Astrocyte (in vitro differentiated cells and primary cell): ENCODE results near the gene MYO5A. TPM values are rescaled to one million over a fixed set of nuclear protein-coding genes. Genes with fewer than 3 reads are reported as not detected.

Experiments
- DNase-seq: peaks from one replicate; pipeline ENCODE4 v3.0.0-alpha.2; 2010; ENCODE audit warnings: low read depth
- FAIRE-seq: peaks from 2 replicates; lab custom pipeline; 2011; peaks lifted over from hg19 to GRCh38; lab: Jason Lieb, UNC
- H2AFZ ChIP-seq: 2 replicates; pipeline ENCODE4 v1.6.0; 2012; ENCODE audit warnings: low read depth, low read length, inconsistent platforms
- H3K27ac ChIP-seq: 2 replicates; pipeline ENCODE4 v1.5.1; 2011; ENCODE audit warnings: low read depth, low read length, inconsistent platforms
- H3K27me3 ChIP-seq: 2 replicates; pipeline ENCODE4 v1.6.0; 2011; ENCODE audit warnings: low read length, inconsistent platforms; ENCODE audit not compliant: insufficient read depth
- H3K36me3 ChIP-seq: 2 replicates; pipeline ENCODE4 v1.5.1; 2011; ENCODE audit warnings: low read length, inconsistent platforms; ENCODE audit not compliant: insufficient read depth
- H3K4me1 ChIP-seq: 2 replicates; pipeline ENCODE4 v1.5.1; 2011; ENCODE audit warnings: low read length, inconsistent platforms; ENCODE audit not compliant: insufficient read depth
- H3K4me2 ChIP-seq: 2 replicates; pipeline ENCODE4 v1.6.0; 2012; ENCODE audit warnings: low read length, inconsistent platforms
- H3K4me3 ChIP-seq: 2 replicates; pipeline ENCODE4 v1.5.1; 2011; ENCODE audit warnings: low read depth, mild to moderate bottlenecking, low read length, inconsistent platforms; ENCODE audit not compliant: insufficient read depth
- H3K79me2 ChIP-seq: 2 replicates; pipeline ENCODE4 v1.6.0; 2012; ENCODE audit warnings: mild to moderate bottlenecking, low read length, inconsistent platforms; ENCODE audit not compliant: insufficient read depth
- H3K9ac ChIP-seq: 2 replicates; pipeline ENCODE4 v1.6.0; 2012; ENCODE audit warnings: mild to moderate bottlenecking, low read length, inconsistent platforms
- H3K9me3 ChIP-seq: 2 replicates; pipeline ENCODE4 v1.5.1; 2012; ENCODE audit warnings: low read depth, mild to moderate bottlenecking, low read length, inconsistent platforms; ENCODE audit not compliant: insufficient read depth
- H4K20me1 ChIP-seq: 2 replicates; pipeline ENCODE4 v1.6.0; 2012; ENCODE audit warnings: low read length, inconsistent platforms; ENCODE audit not compliant: insufficient read depth
- H3K27ac Mint-ChIP-seq: one replicate; pipeline ENCODE4 v1.8.0; 2021; ENCODE audit warnings: mild to moderate bottlenecking, mixed read lengths; ENCODE audit not compliant: unreplicated experiment
- H3K27me3 Mint-ChIP-seq: one replicate; pipeline ENCODE4 v1.8.0; 2021; ENCODE audit warnings: low read depth, mixed read lengths; ENCODE audit not compliant: unreplicated experiment
- H3K36me3 Mint-ChIP-seq: one replicate; pipeline ENCODE4 v1.8.0; 2021; ENCODE audit warnings: low read depth, mixed read lengths; ENCODE audit not compliant: unreplicated experiment
- H3K4me1 Mint-ChIP-seq: one replicate; pipeline ENCODE4 v1.8.0; 2021; ENCODE audit warnings: low read depth, mixed read lengths; ENCODE audit not compliant: unreplicated experiment
- H3K4me3 Mint-ChIP-seq: one replicate; pipeline ENCODE4 v1.8.0; 2021; ENCODE audit warnings: mild to moderate bottlenecking, moderate library complexity, mixed read lengths; ENCODE audit not compliant: unreplicated experiment
- H3K9me3 Mint-ChIP-seq: one replicate; pipeline ENCODE4 v1.8.0; 2021; ENCODE audit warnings: mild to moderate bottlenecking, mixed read lengths; ENCODE audit not compliant: unreplicated experiment
- CTCF ChIP-seq: IDR thresholded peaks from 2 replicates; pipeline ENCODE4 v1.5.1; 2011; ENCODE audit warnings: low read depth, mild to moderate bottlenecking, inconsistent platforms, low read length, moderate library complexity; ENCODE audit not compliant: insufficient read depth
- EZH2 ChIP-seq: IDR thresholded peaks from 2 replicates; pipeline ENCODE4 v1.6.1; 2012; ENCODE audit warnings: mild to moderate bottlenecking, low read length, inconsistent platforms; ENCODE audit not compliant: insufficient read depth
- total RNA-seq: library from RNA; stranded (reverse); gene quantifications from 2 replicates; pipeline ENCODE4 v1.2.1, GENCODE V29; 2021

Gene MYO5A
- total RNA-seq, 1 donor from 2014 or later, result 47.6 TPM

- H3K27me3 Mint-ChIP-seq, result peaks cover 8% of the 10 kb centered on the region
- no peaks in the 10 kb centered on the region for H3K79me2 ChIP-seq
- no peak overlapping the region for H3K9ac ChIP-seq
- no peak for TF ChIP-seq CTCF
- TF ChIP-seq EZH2, result no peak
- no peaks in the 10 kb centered on the region for H3K4me1 ChIP-seq
- H3K9me3 Mint-ChIP-seq, result no peaks in the 10 kb centered on the region
- H3K9me3 ChIP-seq, result no peaks in the 10 kb centered on the region
- H3K36me3 Mint-ChIP-seq, result no peaks in the 10 kb centered on the region
- H3K27me3 ChIP-seq, result peaks cover 14% of the 10 kb centered on the region
- H3K27ac ChIP-seq, result no peak overlapping the region
- H3K4me3 Mint-ChIP-seq, result peak overlapping the region; percentile 45
- H4K20me1 ChIP-seq, result no peaks in the 10 kb centered on the region
- peaks cover 18% of the 10 kb centered on the region for H3K4me1 Mint-ChIP-seq
- H3K36me3 ChIP-seq, result no peaks in the 10 kb centered on the region
- DNase-seq, result no peak
- H2AFZ ChIP-seq, result no peak overlapping the region
- no peak overlapping the region for H3K4me3 ChIP-seq
- H3K27ac Mint-ChIP-seq, result no peak overlapping the region
- H3K4me2 ChIP-seq, result no peak overlapping the region
- no peak for FAIRE-seq
These were observed 239.0 kb downstream of the MYO5A start for GRCh38 chr15:52289629-52290081.

- Mint-ChIP-seq H3K4me1 (peaks cover 19% of the 10 kb centered on the region), H3K27ac (no peak overlapping the region), H3K4me3 (peak overlapping the region; percentile 45), H3K9me3 (no peaks in the 10 kb centered on the region), H3K27me3 (peaks cover 6% of the 10 kb centered on the region), H3K36me3 (no peaks in the 10 kb centered on the region)
- no peak overlapping the region for H3K27ac ChIP-seq
- H3K27me3 ChIP-seq, result peaks cover 8% of the 10 kb centered on the region
- H2AFZ ChIP-seq, result peak overlapping the region; percentile 31
- DNase-seq, result no peak
- FAIRE-seq, result no peak
- H3K4me3 ChIP-seq, result no peak overlapping the region
- H4K20me1 ChIP-seq, result no peaks in the 10 kb centered on the region
- H3K36me3 ChIP-seq, result no peaks in the 10 kb centered on the region
- H3K4me2 ChIP-seq, result no peak overlapping the region
- H3K79me2 ChIP-seq, result no peaks in the 10 kb centered on the region
- TF ChIP-seq EZH2 (no peak), CTCF (no peak)
- H3K4me1 ChIP-seq, result no peaks in the 10 kb centered on the region
- H3K9ac ChIP-seq, result no peak overlapping the region
- no peaks in the 10 kb centered on the region for H3K9me3 ChIP-seq
These were observed 239.7 kb downstream of the MYO5A start for GRCh38 chr15:52288986-52289385.

GRCh38 chr15:52288051-52288942, 240.4 kb downstream of the MYO5A start:
- Histone ChIP-seq H3K36me3 (no peaks in the 10 kb centered on the region), H3K27ac (no peak overlapping the region), H3K27me3 (peaks cover 2% of the 10 kb centered on the region), H4K20me1 (no peaks in the 10 kb centered on the region), H2AFZ (peak overlapping the region; percentile 31), H3K4me2 (no peak overlapping the region), H3K79me2 (no peaks in the 10 kb centered on the region), H3K4me3 (no peak overlapping the region), H3K4me1 (no peaks in the 10 kb centered on the region), H3K9ac (no peak overlapping the region), H3K9me3 (no peaks in the 10 kb centered on the region)
- FAIRE-seq (no peak), DNase-seq (peak; percentile 15)
- no peak overlapping the region for H3K4me3 Mint-ChIP-seq
- TF ChIP-seq CTCF, result no peak
- no peak for TF ChIP-seq EZH2
- peaks cover 2% of the 10 kb centered on the region for H3K27me3 Mint-ChIP-seq
- no peaks in the 10 kb centered on the region for H3K36me3 Mint-ChIP-seq
- no peak overlapping the region for H3K27ac Mint-ChIP-seq
- peaks cover 18% of the 10 kb centered on the region for H3K4me1 Mint-ChIP-seq
- no peaks in the 10 kb centered on the region for H3K9me3 Mint-ChIP-seq
